Neural progenitor cell (in vitro differentiated cells): ENCODE results near the gene ARL5B.

Experiments
- EZH2 ChIP-seq: fragments of 200-600 bp; sonication (generic); IDR thresholded peaks from 2 replicates; pipeline ENCODE4 v1.6.1; 2017; ENCODE audit warnings: antibody characterized with exemption, mild to moderate bottlenecking, moderate library complexity
- EZH2phosphoT487 ChIP-seq: fragments of 200-600 bp; sonication (generic); IDR thresholded peaks from 2 replicates; pipeline ENCODE4 v1.6.1; 2017; ENCODE audit warnings: antibody characterized with exemption
- TF ChIP-seq, protein P1 (sequence below): fragments of 200-600 bp; sonication (generic); IDR thresholded peaks from 2 replicates; pipeline ENCODE4 v1.5.1; 2017; ENCODE audit warnings: antibody characterized with exemption, mild to moderate bottlenecking

DNA sequence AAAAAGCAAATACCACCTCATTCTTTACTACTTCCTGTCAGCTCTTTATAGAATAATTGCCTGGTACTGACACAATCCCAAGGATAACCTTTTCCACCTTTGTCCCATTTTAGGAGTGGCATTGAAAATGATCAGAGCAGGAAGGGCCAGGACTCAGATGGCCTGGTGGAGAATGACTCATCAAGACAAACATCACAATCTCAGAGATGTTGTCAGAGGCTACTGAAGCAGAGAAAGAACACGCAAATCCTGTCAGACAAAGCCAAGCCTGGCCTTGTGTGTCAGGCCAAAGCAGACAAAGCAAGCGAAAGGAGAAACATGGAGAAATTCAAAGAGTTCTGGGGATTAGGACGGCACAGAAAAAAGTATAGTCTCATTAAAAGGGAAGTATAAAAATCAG, 48.7 kb upstream of the ARL5B start:
- TF ChIP-seq, protein P1, sequence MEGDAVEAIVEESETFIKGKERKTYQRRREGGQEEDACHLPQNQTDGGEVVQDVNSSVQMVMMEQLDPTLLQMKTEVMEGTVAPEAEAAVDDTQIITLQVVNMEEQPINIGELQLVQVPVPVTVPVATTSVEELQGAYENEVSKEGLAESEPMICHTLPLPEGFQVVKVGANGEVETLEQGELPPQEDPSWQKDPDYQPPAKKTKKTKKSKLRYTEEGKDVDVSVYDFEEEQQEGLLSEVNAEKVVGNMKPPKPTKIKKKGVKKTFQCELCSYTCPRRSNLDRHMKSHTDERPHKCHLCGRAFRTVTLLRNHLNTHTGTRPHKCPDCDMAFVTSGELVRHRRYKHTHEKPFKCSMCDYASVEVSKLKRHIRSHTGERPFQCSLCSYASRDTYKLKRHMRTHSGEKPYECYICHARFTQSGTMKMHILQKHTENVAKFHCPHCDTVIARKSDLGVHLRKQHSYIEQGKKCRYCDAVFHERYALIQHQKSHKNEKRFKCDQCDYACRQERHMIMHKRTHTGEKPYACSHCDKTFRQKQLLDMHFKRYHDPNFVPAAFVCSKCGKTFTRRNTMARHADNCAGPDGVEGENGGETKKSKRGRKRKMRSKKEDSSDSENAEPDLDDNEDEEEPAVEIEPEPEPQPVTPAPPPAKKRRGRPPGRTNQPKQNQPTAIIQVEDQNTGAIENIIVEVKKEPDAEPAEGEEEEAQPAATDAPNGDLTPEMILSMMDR, result no peak
- TF ChIP-seq EZH2phosphoT487, result no peak
- no peak for TF ChIP-seq EZH2
